Hepatocyte (in vitro differentiated cells): Measurements from ENCODE around the gene PER2.

Experiments
- EZH2 ChIP-seq: fragments of 200-600 bp; sonication (generic); IDR thresholded peaks from 2 replicates; pipeline ENCODE4 v1.6.1; 2016; ENCODE audit warnings: antibody characterized with exemption, mild to moderate bottlenecking, borderline replicate concordance
- EZH2phosphoT487 ChIP-seq: fragments of 200-600 bp; sonication (generic); IDR thresholded peaks from one replicate; pipeline ENCODE4 v1.6.1; 2018; ENCODE audit warnings: antibody characterized with exemption, mild to moderate bottlenecking, low read depth, moderate library complexity; ENCODE audit not compliant: unreplicated experiment, severe bottlenecking
- TF ChIP-seq, protein P1 (sequence below): fragments of 200-600 bp; sonication (generic); IDR thresholded peaks from 2 replicates; pipeline ENCODE4 v1.5.1; 2016; ENCODE audit warnings: antibody characterized with exemption, mild to moderate bottlenecking; ENCODE audit not compliant: poor library complexity

DNA sequence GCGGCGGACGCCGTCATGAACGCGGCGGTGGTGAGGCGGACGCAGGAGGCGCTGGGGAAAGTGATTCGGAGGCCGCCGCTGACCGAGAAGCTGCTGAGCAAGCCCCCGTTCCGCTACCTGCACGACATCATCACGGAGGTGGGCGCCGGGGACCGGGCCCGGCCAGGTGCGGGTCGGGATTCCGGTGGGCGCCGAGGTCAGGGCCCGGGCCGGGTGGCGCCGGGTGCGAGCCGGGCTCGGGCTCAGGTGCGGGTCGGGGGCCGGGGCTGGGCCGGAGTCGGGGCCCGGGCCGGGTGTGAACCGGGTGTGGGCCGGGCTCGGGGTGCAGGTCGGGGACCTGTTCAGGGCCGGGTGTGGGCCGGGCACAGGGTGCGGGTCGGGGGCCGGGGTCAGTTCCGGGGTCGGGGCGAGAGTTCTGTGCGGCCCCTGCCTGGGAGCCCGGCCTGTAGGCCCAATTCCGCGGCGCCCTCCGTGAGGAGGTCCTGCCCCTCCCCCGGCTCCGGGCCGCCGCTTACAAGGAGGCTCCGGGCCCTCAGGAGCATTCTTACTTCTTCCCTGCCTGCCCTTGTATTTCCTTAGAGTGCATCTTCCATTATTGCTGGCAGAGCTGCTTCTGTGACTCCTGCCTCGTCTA is 32.4 kb upstream of the PER2 start:
- TF ChIP-seq, protein P1, sequence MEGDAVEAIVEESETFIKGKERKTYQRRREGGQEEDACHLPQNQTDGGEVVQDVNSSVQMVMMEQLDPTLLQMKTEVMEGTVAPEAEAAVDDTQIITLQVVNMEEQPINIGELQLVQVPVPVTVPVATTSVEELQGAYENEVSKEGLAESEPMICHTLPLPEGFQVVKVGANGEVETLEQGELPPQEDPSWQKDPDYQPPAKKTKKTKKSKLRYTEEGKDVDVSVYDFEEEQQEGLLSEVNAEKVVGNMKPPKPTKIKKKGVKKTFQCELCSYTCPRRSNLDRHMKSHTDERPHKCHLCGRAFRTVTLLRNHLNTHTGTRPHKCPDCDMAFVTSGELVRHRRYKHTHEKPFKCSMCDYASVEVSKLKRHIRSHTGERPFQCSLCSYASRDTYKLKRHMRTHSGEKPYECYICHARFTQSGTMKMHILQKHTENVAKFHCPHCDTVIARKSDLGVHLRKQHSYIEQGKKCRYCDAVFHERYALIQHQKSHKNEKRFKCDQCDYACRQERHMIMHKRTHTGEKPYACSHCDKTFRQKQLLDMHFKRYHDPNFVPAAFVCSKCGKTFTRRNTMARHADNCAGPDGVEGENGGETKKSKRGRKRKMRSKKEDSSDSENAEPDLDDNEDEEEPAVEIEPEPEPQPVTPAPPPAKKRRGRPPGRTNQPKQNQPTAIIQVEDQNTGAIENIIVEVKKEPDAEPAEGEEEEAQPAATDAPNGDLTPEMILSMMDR, result no peak
- TF ChIP-seq EZH2, result no peak
- TF ChIP-seq EZH2phosphoT487, result no peak
